Mesendoderm (in vitro differentiated cells): ENCODE results near the gene MAP3K4.

Experiments
- DNase-seq: peaks from one replicate; pipeline ENCODE4 v3.0.0; 2013
- H2AK5ac ChIP-seq: 2 replicates; pipeline ENCODE4 v1.6.1; 2013; ENCODE audit warnings: low read length, inconsistent platforms
- H2BK120ac ChIP-seq: 2 replicates; pipeline ENCODE4 v1.6.1; 2013; ENCODE audit warnings: low read depth, mild to moderate bottlenecking, low read length, moderate library complexity, mixed read lengths
- H2BK15ac ChIP-seq: replicated peaks from 2 replicates; pipeline ENCODE4 v1.6.1; 2013; ENCODE audit warnings: low read depth, mild to moderate bottlenecking, moderate library complexity
- H2BK5ac ChIP-seq: 2 replicates; pipeline ENCODE4 v1.6.1; 2013; ENCODE audit warnings: low read length, inconsistent platforms
- H3K18ac ChIP-seq: 2 replicates; pipeline ENCODE4 v1.6.1; 2013; ENCODE audit warnings: mild to moderate bottlenecking, low read length, mixed read lengths
- H3K23ac ChIP-seq: one replicate; pipeline ENCODE4 v1.6.1; 2013; ENCODE audit warnings: low read length
- H3K27ac ChIP-seq: 2 replicates; pipeline ENCODE4 v1.5.1; 2013; ENCODE audit warnings: low read depth, mild to moderate bottlenecking, inconsistent platforms, low read length, moderate library complexity
- H3K27me3 ChIP-seq: 2 replicates; pipeline ENCODE4 v1.6.1; 2013; ENCODE audit warnings: low read length, control low read depth, mild to moderate bottlenecking, inconsistent platforms; ENCODE audit not compliant: insufficient read depth, poor library complexity
- H3K36me3 ChIP-seq: 2 replicates; pipeline ENCODE4 v1.6.1; 2013; ENCODE audit warnings: low read length, inconsistent platforms; ENCODE audit not compliant: control insufficient read depth, insufficient read depth
- H3K4ac ChIP-seq: one replicate; pipeline ENCODE4 v1.6.1; 2013; ENCODE audit warnings: low read depth, mild to moderate bottlenecking, low read length, moderate library complexity
- H3K4me1 ChIP-seq: 2 replicates; pipeline ENCODE4 v1.6.1; 2013; ENCODE audit warnings: low read depth, low read length, inconsistent platforms; ENCODE audit not compliant: control insufficient read depth
- H3K4me2 ChIP-seq: 2 replicates; pipeline ENCODE4 v1.6.1; 2013; ENCODE audit warnings: low read length
- H3K4me3 ChIP-seq: 2 replicates; pipeline ENCODE4 v1.5.1; 2013; ENCODE audit warnings: mild to moderate bottlenecking, low read length
- H3K56ac ChIP-seq: one replicate; pipeline ENCODE4 v1.6.1; 2013; ENCODE audit warnings: low read length
- H3K79me1 ChIP-seq: 2 replicates; pipeline ENCODE4 v1.6.1; 2013; ENCODE audit warnings: low read length, inconsistent platforms
- H3K79me2 ChIP-seq: 2 replicates; pipeline ENCODE4 v1.6.1; 2013; ENCODE audit warnings: mild to moderate bottlenecking, low read length; ENCODE audit not compliant: control insufficient read depth, insufficient read depth
- H3K9ac ChIP-seq: 2 replicates; pipeline ENCODE4 v1.6.1; 2013; ENCODE audit warnings: low read length, inconsistent platforms
- H4K5ac ChIP-seq: one replicate; pipeline ENCODE4 v1.6.1; 2013; ENCODE audit warnings: low read length
- H4K8ac ChIP-seq: one replicate; pipeline ENCODE4 v1.6.1; 2013; ENCODE audit warnings: low read depth, mild to moderate bottlenecking, control low read depth, low read length, moderate library complexity
- WGBS: extraction: QIAGEN DNeasy Blood & Tissue Kit; methylation state at CpG from one replicate; pipeline ENCODE4 v1.1.7; 2013; ENCODE audit warnings: low lambda C conversion rate, missing lambda C conversion rate; ENCODE audit not compliant: insufficient coverage; ENCODE audit errors: extremely low coverage; 5-methylcytosine and 5-hydroxymethylcytosine counted together

The MAP3K4 gene

GRCh38 chr6:160960839-160961238, 30.7 kb upstream of the MAP3K4 start:
- WGBS: no CpG with 5 or more reads among the region's 3 CpGs
- Histone ChIP-seq H3K4ac (no peak overlapping the region), H3K18ac (no peak overlapping the region), H2BK15ac (no peak overlapping the region), H3K27ac (no peak overlapping the region), H4K8ac (no peak overlapping the region), H3K9ac (no peak overlapping the region), H3K36me3 (no peaks in the 10 kb centered on the region), H3K4me3 (no peak overlapping the region), H3K79me2 (no peaks in the 10 kb centered on the region), H3K27me3 (no peaks in the 10 kb centered on the region), H2BK5ac (no peak overlapping the region), H3K4me1 (no peaks in the 10 kb centered on the region), H2AK5ac (no peak overlapping the region), H4K5ac (no peak overlapping the region), H3K79me1 (no peaks in the 10 kb centered on the region), H3K23ac (no peak overlapping the region), H3K56ac (no peak overlapping the region), H2BK120ac (no peak overlapping the region), H3K4me2 (no peak overlapping the region)
- no peak for DNase-seq

- Histone ChIP-seq H4K5ac (no peak overlapping the region), H2AK5ac (no peak overlapping the region), H4K8ac (no peak overlapping the region), H2BK5ac (no peak overlapping the region), H3K27ac (no peak overlapping the region), H3K4me2 (no peak overlapping the region), H3K4me3 (no peak overlapping the region), H2BK15ac (no peak overlapping the region), H3K27me3 (no peaks in the 10 kb centered on the region), H2BK120ac (no peak overlapping the region), H3K79me2 (no peaks in the 10 kb centered on the region), H3K36me3 (no peaks in the 10 kb centered on the region), H3K56ac (no peak overlapping the region), H3K23ac (no peak overlapping the region), H3K9ac (no peak overlapping the region), H3K18ac (no peak overlapping the region), H3K79me1 (no peaks in the 10 kb centered on the region), H3K4ac (no peak overlapping the region), H3K4me1 (no peaks in the 10 kb centered on the region)
- DNase-seq: no peak
- no CpG with 5 or more reads among the region's 15 CpGs for whole genome bisulfite sequencing
Observed at GRCh38 chr6:160962835-160963623, 28.5 kb upstream of the MAP3K4 start.

GRCh38 chr6:160963651-160964050, 27.9 kb upstream of the MAP3K4 start:
- Histone ChIP-seq H3K23ac (no peak overlapping the region), H2BK120ac (no peak overlapping the region), H4K5ac (no peak overlapping the region), H2BK5ac (no peak overlapping the region), H3K4me1 (no peaks in the 10 kb centered on the region), H3K79me2 (no peaks in the 10 kb centered on the region), H3K79me1 (no peaks in the 10 kb centered on the region), H3K4me2 (no peak overlapping the region), H3K27ac (no peak overlapping the region), H3K36me3 (no peaks in the 10 kb centered on the region), H3K4me3 (no peak overlapping the region), H3K56ac (no peak overlapping the region), H4K8ac (no peak overlapping the region), H2AK5ac (no peak overlapping the region), H2BK15ac (no peak overlapping the region), H3K4ac (no peak overlapping the region), H3K27me3 (no peaks in the 10 kb centered on the region), H3K9ac (no peak overlapping the region), H3K18ac (no peak overlapping the region)
- DNase-seq: no peak
- WGBS: no CpG with 5 or more reads among the region's 8 CpGs

- Histone ChIP-seq H3K27me3 (no peaks in the 10 kb centered on the region), H3K27ac (no peak overlapping the region), H3K4me2 (no peak overlapping the region), H3K18ac (no peak overlapping the region), H3K9ac (no peak overlapping the region), H2BK120ac (no peak overlapping the region), H3K23ac (no peak overlapping the region), H2BK5ac (no peak overlapping the region), H3K56ac (no peak overlapping the region), H3K4ac (no peak overlapping the region), H3K36me3 (no peaks in the 10 kb centered on the region), H2BK15ac (no peak overlapping the region), H3K79me1 (no peaks in the 10 kb centered on the region), H3K79me2 (no peaks in the 10 kb centered on the region), H3K4me3 (no peak overlapping the region), H4K8ac (no peak overlapping the region), H2AK5ac (no peak overlapping the region), H4K5ac (no peak overlapping the region), H3K4me1 (no peaks in the 10 kb centered on the region)
- WGBS: no CpG with 5 or more reads among the region's 5 CpGs
- DNase-seq: no peak
Observed at GRCh38 chr6:160965893-160966292, 25.7 kb upstream of the MAP3K4 start.

GRCh38 chr6:160966493-160967229, 24.9 kb upstream of the MAP3K4 start:
- H3K4ac ChIP-seq: no peak overlapping the region
- DNase-seq: no peak
- H3K27ac ChIP-seq: no peak overlapping the region
- H3K23ac ChIP-seq: no peak overlapping the region
- H3K79me1 ChIP-seq: no peaks in the 10 kb centered on the region
- no peak overlapping the region for H2BK120ac ChIP-seq
- H3K4me3 ChIP-seq: no peak overlapping the region
- no peak overlapping the region for H2AK5ac ChIP-seq
- no peaks in the 10 kb centered on the region for H3K79me2 ChIP-seq
- H3K4me2 ChIP-seq: no peak overlapping the region
- H3K18ac ChIP-seq: no peak overlapping the region
- no peak overlapping the region for H2BK5ac ChIP-seq
- H3K36me3 ChIP-seq: no peaks in the 10 kb centered on the region
- no peak overlapping the region for H4K8ac ChIP-seq
- no peaks in the 10 kb centered on the region for H3K4me1 ChIP-seq
- no peak overlapping the region for H3K56ac ChIP-seq
- WGBS: no CpG with 5 or more reads among the region's 7 CpGs
- H2BK15ac ChIP-seq: no peak overlapping the region
- no peak overlapping the region for H4K5ac ChIP-seq
- no peak overlapping the region for H3K9ac ChIP-seq
- no peaks in the 10 kb centered on the region for H3K27me3 ChIP-seq
